Measurements from ENCODE around the gene PROC.

DNA sequence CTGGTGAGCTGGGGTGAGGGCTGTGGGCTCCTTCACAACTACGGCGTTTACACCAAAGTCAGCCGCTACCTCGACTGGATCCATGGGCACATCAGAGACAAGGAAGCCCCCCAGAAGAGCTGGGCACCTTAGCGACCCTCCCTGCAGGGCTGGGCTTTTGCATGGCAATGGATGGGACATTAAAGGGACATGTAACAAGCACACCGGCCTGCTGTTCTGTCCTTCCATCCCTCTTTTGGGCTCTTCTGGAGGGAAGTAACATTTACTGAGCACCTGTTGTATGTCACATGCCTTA is 10.5 kb downstream of the PROC start:
- TF ChIP-seq POLR2AphosphoS5 (IDR thresholded peaks at IDR 0.05) (no peak), POLR2A (IDR thresholded peaks at IDR 0.05) (no peak)
- TF ChIP-seq, protein P1, sequence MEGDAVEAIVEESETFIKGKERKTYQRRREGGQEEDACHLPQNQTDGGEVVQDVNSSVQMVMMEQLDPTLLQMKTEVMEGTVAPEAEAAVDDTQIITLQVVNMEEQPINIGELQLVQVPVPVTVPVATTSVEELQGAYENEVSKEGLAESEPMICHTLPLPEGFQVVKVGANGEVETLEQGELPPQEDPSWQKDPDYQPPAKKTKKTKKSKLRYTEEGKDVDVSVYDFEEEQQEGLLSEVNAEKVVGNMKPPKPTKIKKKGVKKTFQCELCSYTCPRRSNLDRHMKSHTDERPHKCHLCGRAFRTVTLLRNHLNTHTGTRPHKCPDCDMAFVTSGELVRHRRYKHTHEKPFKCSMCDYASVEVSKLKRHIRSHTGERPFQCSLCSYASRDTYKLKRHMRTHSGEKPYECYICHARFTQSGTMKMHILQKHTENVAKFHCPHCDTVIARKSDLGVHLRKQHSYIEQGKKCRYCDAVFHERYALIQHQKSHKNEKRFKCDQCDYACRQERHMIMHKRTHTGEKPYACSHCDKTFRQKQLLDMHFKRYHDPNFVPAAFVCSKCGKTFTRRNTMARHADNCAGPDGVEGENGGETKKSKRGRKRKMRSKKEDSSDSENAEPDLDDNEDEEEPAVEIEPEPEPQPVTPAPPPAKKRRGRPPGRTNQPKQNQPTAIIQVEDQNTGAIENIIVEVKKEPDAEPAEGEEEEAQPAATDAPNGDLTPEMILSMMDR (IDR thresholded peaks at IDR 0.05) = no peak
